22Rv1 (cell line): ENCODE data around the gene MCF2L.
A peak's percentile ranks its signal among the peaks of the same experiment; 100 is the strongest.

Experiments used
- H3K27ac ChIP-seq: fragments of 450-650 bp; 2 replicates; pipeline ENCODE4 v1.5.1; 2017
- ZFX ChIP-seq: fragments of 450-650 bp; IDR thresholded peaks from 2 replicates; pipeline ENCODE4 v1.6.1; 2017; ENCODE audit warnings: antibody characterized with exemption, borderline replicate concordance
- TF ChIP-seq, protein P1 (sequence below): fragments of 450-650 bp; IDR thresholded peaks from 2 replicates; pipeline ENCODE4 v1.5.1; 2017; ENCODE audit warnings: mild to moderate bottlenecking

Gene MCF2L

DNA sequence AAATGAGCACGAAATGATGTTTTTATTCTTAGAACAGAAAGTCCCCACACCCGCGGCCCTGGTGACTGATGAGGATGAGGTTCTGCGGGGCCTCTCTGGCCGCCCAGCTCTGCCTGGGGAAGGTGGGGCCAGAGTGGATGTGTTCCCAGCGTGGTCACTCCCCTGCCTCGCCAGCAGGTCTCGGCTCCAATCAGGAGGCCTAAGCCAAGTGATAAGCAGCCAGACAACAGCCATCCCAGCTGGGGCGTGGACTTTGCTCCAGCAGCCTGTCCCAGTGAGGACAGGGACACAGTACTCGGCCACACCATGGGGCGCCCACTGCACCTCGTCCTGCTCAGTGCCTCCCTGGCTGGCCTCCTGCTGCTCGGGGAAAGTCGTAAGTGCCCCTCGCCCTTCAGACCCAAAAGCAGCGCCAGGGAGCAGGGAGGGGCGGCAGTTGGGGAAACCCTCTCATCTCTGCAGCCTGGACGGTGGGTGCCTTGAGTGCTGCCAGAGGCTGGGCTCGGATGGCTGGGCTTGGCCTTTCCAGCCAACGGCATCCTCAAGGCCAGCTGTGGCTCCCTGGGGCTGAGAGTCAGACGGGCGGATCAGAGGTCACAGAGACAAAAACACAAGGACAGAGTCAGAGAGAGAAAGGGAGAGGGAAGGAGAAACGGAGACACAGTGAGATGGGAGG, 153.7 kb downstream of the MCF2L start, which contains the start of gene F10:
F10 (plus strand) TSS at position 250 of the 676 bp plus-strand sequence; CDS start at position 307, 57 bp downstream.
- no peak within 1 kb of the TSS for H3K27ac ChIP-seq
- no peak for TF ChIP-seq ZFX
- TF ChIP-seq, protein P1, sequence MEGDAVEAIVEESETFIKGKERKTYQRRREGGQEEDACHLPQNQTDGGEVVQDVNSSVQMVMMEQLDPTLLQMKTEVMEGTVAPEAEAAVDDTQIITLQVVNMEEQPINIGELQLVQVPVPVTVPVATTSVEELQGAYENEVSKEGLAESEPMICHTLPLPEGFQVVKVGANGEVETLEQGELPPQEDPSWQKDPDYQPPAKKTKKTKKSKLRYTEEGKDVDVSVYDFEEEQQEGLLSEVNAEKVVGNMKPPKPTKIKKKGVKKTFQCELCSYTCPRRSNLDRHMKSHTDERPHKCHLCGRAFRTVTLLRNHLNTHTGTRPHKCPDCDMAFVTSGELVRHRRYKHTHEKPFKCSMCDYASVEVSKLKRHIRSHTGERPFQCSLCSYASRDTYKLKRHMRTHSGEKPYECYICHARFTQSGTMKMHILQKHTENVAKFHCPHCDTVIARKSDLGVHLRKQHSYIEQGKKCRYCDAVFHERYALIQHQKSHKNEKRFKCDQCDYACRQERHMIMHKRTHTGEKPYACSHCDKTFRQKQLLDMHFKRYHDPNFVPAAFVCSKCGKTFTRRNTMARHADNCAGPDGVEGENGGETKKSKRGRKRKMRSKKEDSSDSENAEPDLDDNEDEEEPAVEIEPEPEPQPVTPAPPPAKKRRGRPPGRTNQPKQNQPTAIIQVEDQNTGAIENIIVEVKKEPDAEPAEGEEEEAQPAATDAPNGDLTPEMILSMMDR = no peak

GRCh38 chr13:113123226-113124201, 154.5 kb downstream of the MCF2L start:
- no peak overlapping the region for H3K27ac ChIP-seq
- no peak for TF ChIP-seq ZFX
- TF ChIP-seq, protein P1 = peak; percentile 29; the same call in 1 of the 2 replicates

- H3K27ac ChIP-seq = no peak overlapping the region
- TF ChIP-seq, protein P1 = no peak
- TF ChIP-seq ZFX = no peak
These were observed 155.4 kb downstream of the MCF2L start for GRCh38 chr13:113124211-113124970.

DNA sequence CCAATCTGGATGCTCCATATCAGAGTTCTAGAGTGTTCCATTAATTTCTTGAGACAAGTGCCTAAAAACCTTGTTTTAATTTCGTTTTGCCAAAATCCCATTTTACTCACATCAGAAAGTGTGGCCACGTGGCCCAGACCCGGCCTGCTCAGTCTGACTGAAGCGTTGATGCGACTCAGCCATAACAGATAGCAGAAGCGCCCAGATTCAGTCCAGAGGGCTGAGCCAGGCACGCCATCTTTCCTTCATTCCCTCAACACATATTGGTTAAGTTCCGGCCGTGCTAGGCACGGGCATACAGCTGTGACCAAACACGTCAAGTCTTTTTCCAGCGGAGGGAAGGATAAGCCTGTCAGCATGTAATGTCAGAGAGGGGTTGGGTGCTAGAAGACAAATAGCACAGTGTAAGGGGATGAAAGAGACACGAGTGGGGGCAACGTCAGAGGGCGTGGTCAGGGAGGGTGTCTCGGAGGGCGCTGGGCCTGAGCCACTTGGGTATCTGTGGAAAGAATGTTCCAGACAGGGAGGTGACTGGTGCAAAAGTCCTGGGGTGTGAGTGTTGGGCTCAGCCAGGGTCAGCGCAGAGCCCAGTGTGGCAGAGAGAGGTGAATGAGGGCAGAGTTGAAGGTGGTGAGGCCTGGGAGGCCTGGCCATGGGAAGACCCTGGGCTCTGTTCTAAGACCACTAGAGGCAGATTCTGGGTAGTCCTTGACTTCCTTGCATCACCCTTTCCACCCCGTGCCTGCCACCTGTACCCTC, 156.7 kb downstream of the MCF2L start:
- no peak overlapping the region for H3K27ac ChIP-seq
- TF ChIP-seq, protein P1 = no peak
- no peak for TF ChIP-seq ZFX

GRCh38 chr13:113126265-113127150, 157.5 kb downstream of the MCF2L start:
- TF ChIP-seq, protein P1 = no peak
- TF ChIP-seq ZFX = no peak
- H3K27ac ChIP-seq = no peak overlapping the region

- TF ChIP-seq, protein P1 = no peak
- no peak for TF ChIP-seq ZFX
- H3K27ac ChIP-seq = no peak overlapping the region
These were observed 160.5 kb downstream of the MCF2L start for GRCh38 chr13:113129480-113129879.
